Aorta (tissue), 5 donors: ENCODE measurements around the gene TGDS. TPM values are rescaled to one million over a fixed set of nuclear protein-coding genes. Genes with fewer than 3 reads are reported as not detected.

ENCODE experiments used
- ATAC-seq: fragments of 200-7000 bp; cut with Tn5 transposase; one replicate; pipeline ENCODE4 v1.9.1; 2022; ENCODE audit warnings: moderate library complexity; ENCODE audit not compliant: low FRiP score
- DNase-seq, 2 donors: peaks; one replicate each; pipeline ENCODE4 v3.0.0-alpha.2; 2020
- H3K27ac ChIP-seq, 2 donors: one replicate each; pipeline ENCODE4 v1.5.1; 2013; ENCODE audit warnings: low read length in 2 of 2, mild to moderate bottlenecking in 2 of 2, moderate library complexity in 2 of 2, control low read depth in 1 of 2, inconsistent platforms in 1 of 2, low read depth in 1 of 2
- H3K27me3 ChIP-seq, 2 donors: one replicate each; pipeline ENCODE4 v1.6.1; 2013; ENCODE audit warnings: control low read depth in 1 of 2, low read length in 1 of 2, mild to moderate bottlenecking in 1 of 2, moderate library complexity in 1 of 2; ENCODE audit not compliant: insufficient read depth in 2 of 2, control insufficient read depth in 1 of 2
- H3K36me3 ChIP-seq, 2 donors: one replicate each; pipeline ENCODE4 v1.6.1; 2013; ENCODE audit warnings: control low read depth in 1 of 2, low read length in 1 of 2, mild to moderate bottlenecking in 1 of 2; ENCODE audit not compliant: insufficient read depth in 2 of 2, control insufficient read depth in 1 of 2
- H3K4me1 ChIP-seq, 2 donors: one replicate each; pipeline ENCODE4 v1.6.1; 2013; ENCODE audit warnings: low read length in 2 of 2, control low read depth in 1 of 2, mild to moderate bottlenecking in 1 of 2, moderate library complexity in 1 of 2; ENCODE audit not compliant: insufficient read depth in 2 of 2, control insufficient read depth in 1 of 2
- H3K4me3 ChIP-seq, 2 donors: one replicate each; pipeline ENCODE4 v1.5.1; 2013; ENCODE audit warnings: low read length in 2 of 2, control low read depth in 1 of 2, mild to moderate bottlenecking in 1 of 2
- H3K9me3 ChIP-seq: one replicate; pipeline ENCODE4 v1.6.1; 2013; ENCODE audit warnings: mild to moderate bottlenecking, low read length; ENCODE audit not compliant: control insufficient read depth
- WGBS, 2 donors: extraction: QIAGEN DNeasy Blood & Tissue Kit; methylation state at CpG; one replicate each; pipeline ENCODE4 v1.1.7; 2013; 5-methylcytosine and 5-hydroxymethylcytosine counted together
- intact Hi-C, 2 donors: fragments of 100-400 bp; cut with DNase I; formaldehyde crosslinking; loops; one replicate each; pipeline versions ENCODE4 v1.14.2 to v1.15.0; 2022
- polyA plus RNA-seq, 2 donors: library from polyadenylated mRNA; stranded (reverse); fragments of 200-250 nt; gene quantifications; one replicate each; pipeline ENCODE4 v1.2.3, GENCODE V29; 2013
- total RNA-seq, 2 donors: library from RNA; stranded (reverse); fragmentation: NEBNext Ultra II Directional; extraction: Animal tissue kit (Norgen Biotek cat#: 25700); gene quantifications; one replicate each; pipeline ENCODE4 v1.2.1, GENCODE V29; 2021
- donor health status: healthy with polysubstance abuse.
- donor health status: Bipolar disorder and iron deficiency.
- donor health status: DM: no; HTN: no; CAD: no.
- donor health status: DM: no; HTN: no; CAD: no.
- donor health status: DM: yes; HTN: yes; CAD: no.

Gene TGDS
- total and polyA plus RNA-seq, 4 donors = 8.4 to 10.4 (median 8.8) TPM

GRCh38 chr13:94550062-94550738 is 45.8 kb downstream of the TGDS start:
- Histone ChIP-seq H3K4me1 (peaks cover 0 to 2% of the 10 kb centered on the region in 2 donors), H3K4me3 (peak overlapping the region; percentile 52 to 59), H3K27ac (peak overlapping the region in 1 of 2 donors; percentile 49), H3K9me3 (no peaks in the 10 kb centered on the region), H3K36me3 (no peaks in the 10 kb centered on the region), H3K27me3 (no peaks in the 10 kb centered on the region)
- DNase-seq (no peak), ATAC-seq (peak; percentile 52)
- 19 to 24% methylated on average over 21 of the region's 21 CpGs for WGBS, 2 donors
- intact Hi-C loops = loop anchor here in 1 of 2 donors (5.0 kb wide), 1 partner anchor 42 kb away; no protein-coding TSS in a partner anchor

- 0 to 1% methylated on average over 66 of the region's 66 CpGs for WGBS, 2 donors
- intact Hi-C loops = loop anchor here (1.0 to 5.0 kb wide), 2 partner anchors 43 to 47 kb away; partner anchors contain the start of gene TGDS (in 1 of the 2)
- H3K27me3 ChIP-seq = no peaks in the 10 kb centered on the region
- peaks cover 0 to 2% of the 10 kb centered on the region in 2 donors for H3K4me1 ChIP-seq
- DNase-seq = peak; percentile 94 to 97
- H3K27ac ChIP-seq = peak overlapping the region; percentile 72 to 91
- peak; percentile 95 for ATAC-seq
- no peaks in the 10 kb centered on the region for H3K9me3 ChIP-seq
- peak overlapping the region; percentile 59 to 74 for H3K4me3 ChIP-seq
- H3K36me3 ChIP-seq = no peaks in the 10 kb centered on the region
These were observed 46.5 kb downstream of the TGDS start for GRCh38 chr13:94549232-94550061.

- no peaks in the 10 kb centered on the region for H3K9me3 ChIP-seq
- H3K36me3 ChIP-seq = no peaks in the 10 kb centered on the region
- H3K27ac ChIP-seq = peak overlapping the region; percentile 72 to 91
- H3K27me3 ChIP-seq = no peaks in the 10 kb centered on the region
- ATAC-seq (peak; percentile 64), DNase-seq (peak in 1 of 2 donors; percentile 80)
- intact Hi-C loops = loop anchor here in 1 of 2 donors (1.0 kb wide), 1 partner anchor 47 kb away; the partner anchor contains the start of gene TGDS
- H3K4me1 ChIP-seq = peaks cover 0 to 2% of the 10 kb centered on the region in 2 donors
- 1% methylated on average over 19 of the region's 19 CpGs for WGBS, 2 donors
- peak overlapping the region; percentile 59 to 74 for H3K4me3 ChIP-seq
These were observed 47.1 kb downstream of the TGDS start for GRCh38 chr13:94548821-94549231.

GRCh38 chr13:94548382-94548781 is 47.6 kb downstream of the TGDS start:
- DNase-seq = no peak
- intact Hi-C loops = no loop called here
- H3K4me1 ChIP-seq = peaks cover 0 to 2% of the 10 kb centered on the region in 2 donors
- no peaks in the 10 kb centered on the region for H3K36me3 ChIP-seq
- H3K27me3 ChIP-seq = no peaks in the 10 kb centered on the region
- H3K27ac ChIP-seq = peak overlapping the region; percentile 72 to 91
- peak overlapping the region; percentile 59 to 74 for H3K4me3 ChIP-seq
- no peak for ATAC-seq
- 37 to 43% methylated on average over 6 of the region's 6 CpGs for WGBS, 2 donors
- no peaks in the 10 kb centered on the region for H3K9me3 ChIP-seq

- Histone ChIP-seq H3K27me3 (no peaks in the 10 kb centered on the region), H3K27ac (no peak overlapping the region), H3K4me1 (peaks cover 0 to 2% of the 10 kb centered on the region in 2 donors), H3K36me3 (no peaks in the 10 kb centered on the region), H3K9me3 (no peaks in the 10 kb centered on the region), H3K4me3 (no peak overlapping the region)
- intact Hi-C loops = no loop called here
- WGBS, 2 donors = 90% methylated on average over 10 of the region's 10 CpGs
- no peak for ATAC-seq
- no peak for DNase-seq
These were observed 49.7 kb downstream of the TGDS start for GRCh38 chr13:94546061-94546839.

GRCh38 chr13:94544922-94545321 is 51.0 kb downstream of the TGDS start:
- Histone ChIP-seq H3K4me1 (peaks cover 0 to 2% of the 10 kb centered on the region in 2 donors), H3K27me3 (no peaks in the 10 kb centered on the region), H3K4me3 (no peak overlapping the region), H3K27ac (no peak overlapping the region), H3K36me3 (no peaks in the 10 kb centered on the region), H3K9me3 (no peaks in the 10 kb centered on the region)
- no peak for ATAC-seq
- DNase-seq = no peak
- intact Hi-C loops = no loop called here
- 74 to 84% methylated on average over 4 of the region's 4 CpGs for WGBS, 2 donors

- intact Hi-C loops = no loop called here
- WGBS, 2 donors = 81 to 82% methylated on average over 6 of the region's 6 CpGs
These were observed 53.0 kb downstream of the TGDS start for GRCh38 chr13:94542917-94543316.

More at GRCh38 chr13:94542917-94543316, 53.0 kb downstream of the TGDS start:
- Histone ChIP-seq H3K9me3 (no peaks in the 10 kb centered on the region), H3K27me3 (no peaks in the 10 kb centered on the region), H3K4me1 (no peaks in the 10 kb centered on the region), H3K27ac (no peak overlapping the region), H3K4me3 (no peak overlapping the region), H3K36me3 (no peaks in the 10 kb centered on the region)
- ATAC-seq (no peak), DNase-seq (no peak)
